MM.1S (cell line): ENCODE results near the gene DEDD.
A peak's percentile ranks its signal among the peaks of the same experiment; 100 is the strongest.

Experiments
- DNase-seq: peaks from one replicate; pipeline ENCODE4 v3.0.0-alpha.2; 2015
- H2AFZ ChIP-seq: fragments of 300-600 bp; sonication (generic); 2 replicates; pipeline ENCODE4 v1.6.0; 2016; ENCODE audit warnings: antibody characterized with exemption, low read length
- H3F3A ChIP-seq: fragments of 300-600 bp; sonication (generic); 2 replicates; pipeline ENCODE4 v1.6.1; 2016; ENCODE audit warnings: mild to moderate bottlenecking, antibody characterized with exemption, low read length, moderate library complexity, mixed read lengths; ENCODE audit not compliant: insufficient read depth
- H3K27ac ChIP-seq: fragments of 300-600 bp; sonication (generic); 2 replicates; pipeline ENCODE4 v1.5.1; 2016; ENCODE audit warnings: mild to moderate bottlenecking, low read length
- H3K27me3 ChIP-seq: fragments of 300-600 bp; sonication (generic); replicated peaks from 2 replicates; pipeline ENCODE4 v1.6.0; 2016; ENCODE audit warnings: low read length; ENCODE audit not compliant: insufficient read depth
- H3K36me3 ChIP-seq: fragments of 300-600 bp; sonication (generic); replicated peaks from 2 replicates; pipeline ENCODE4 v1.6.1; 2016; ENCODE audit warnings: mild to moderate bottlenecking, low read length, mixed read lengths; ENCODE audit not compliant: insufficient read depth
- H3K4me1 ChIP-seq: fragments of 300-600 bp; sonication (generic); 2 replicates; pipeline ENCODE4 v1.6.1; 2016; ENCODE audit warnings: low read length, mixed read lengths
- H3K4me2 ChIP-seq: fragments of 300-600 bp; sonication (generic); 2 replicates; pipeline ENCODE4 v1.6.0; 2016; ENCODE audit warnings: low read depth, low read length
- H3K4me3 ChIP-seq: fragments of 300-600 bp; sonication (generic); 2 replicates; pipeline ENCODE4 v1.5.1; 2016; ENCODE audit warnings: low read length, mixed read lengths
- H3K79me2 ChIP-seq: fragments of 300-600 bp; sonication (generic); 2 replicates; pipeline ENCODE4 v1.6.1; 2016; ENCODE audit warnings: mixed run types, low read length, mixed read lengths
- H3K9ac ChIP-seq: fragments of 300-600 bp; sonication (generic); 2 replicates; pipeline ENCODE4 v1.6.1; 2016; ENCODE audit warnings: low read length, mixed read lengths
- H3K9me2 ChIP-seq: fragments of 300-600 bp; sonication (generic); replicated peaks from 2 replicates; pipeline ENCODE4 v1.6.1; 2016; ENCODE audit warnings: mild to moderate bottlenecking, low read length, mixed read lengths; ENCODE audit not compliant: insufficient read depth
- H3K9me3 ChIP-seq: fragments of 300-600 bp; sonication (generic); replicated peaks from 2 replicates; pipeline ENCODE4 v1.6.1; 2016; ENCODE audit warnings: mild to moderate bottlenecking, low read length, mixed read lengths; ENCODE audit not compliant: insufficient read depth
- H4K20me1 ChIP-seq: fragments of 300-600 bp; sonication (generic); 2 replicates; pipeline ENCODE4 v1.6.1; 2016; ENCODE audit warnings: mild to moderate bottlenecking, low read length, moderate library complexity, mixed read lengths; ENCODE audit not compliant: insufficient read depth
- CTCF ChIP-seq: fragments of 300-600 bp; sonication (generic); IDR thresholded peaks from 2 replicates; pipeline ENCODE4 v1.5.1; 2016; ENCODE audit warnings: antibody characterized with exemption, low read length, mixed read lengths
- EZH2 ChIP-seq: fragments of 300-600 bp; sonication (generic); optimal IDR thresholded peaks from 2 replicates; pipeline ENCODE3; 2017; ENCODE audit warnings: low read depth, mild to moderate bottlenecking, antibody characterized with exemption, low read length, mixed read lengths
- EZH2phosphoT487 ChIP-seq: fragments of 300-600 bp; sonication (generic); IDR thresholded peaks from 2 replicates; pipeline ENCODE4 v1.6.1; 2018; ENCODE audit warnings: antibody characterized with exemption, low read length

Gene DEDD

GRCh38 chr1:161100556-161100955, 31.9 kb downstream of the DEDD start:
- TF ChIP-seq EZH2, result no peak
- TF ChIP-seq CTCF, result no peak
- no peak for TF ChIP-seq EZH2phosphoT487
- H4K20me1 ChIP-seq, result 0 out of 2 replicates have a peak, but pooled peaks cover 2% of the 10 kb centered on the region
- H2AFZ ChIP-seq, result no peak overlapping the region
- no peaks in the 10 kb centered on the region for H3K9me3 ChIP-seq
- no peak overlapping the region for H3K27ac ChIP-seq
- no peaks in the 10 kb centered on the region for H3K27me3 ChIP-seq
- no peak overlapping the region for H3K4me3 ChIP-seq
- H3K9me2 ChIP-seq, result no peaks in the 10 kb centered on the region
- H3K79me2 ChIP-seq, result peaks cover 30% of the 10 kb centered on the region
- no peak for DNase-seq
- no peak overlapping the region for H3K4me2 ChIP-seq
- H3K9ac ChIP-seq, result no peak overlapping the region
- peaks cover 26% of the 10 kb centered on the region for H3F3A ChIP-seq
- H3K4me1 ChIP-seq, result peaks cover 14% of the 10 kb centered on the region
- peaks cover 4% of the 10 kb centered on the region; the same call in 1 of the 2 replicates for H3K36me3 ChIP-seq

- H3F3A ChIP-seq, result peaks cover 26% of the 10 kb centered on the region
- TF ChIP-seq EZH2 (no peak), CTCF (no peak), EZH2phosphoT487 (no peak)
- peaks cover 14% of the 10 kb centered on the region for H3K4me1 ChIP-seq
- H3K9me2 ChIP-seq, result no peaks in the 10 kb centered on the region
- H3K27ac ChIP-seq, result peak overlapping the region; percentile 67; the same call in 1 of the 2 replicates
- no peaks in the 10 kb centered on the region for H3K27me3 ChIP-seq
- H3K79me2 ChIP-seq, result peaks cover 16% of the 10 kb centered on the region
- no peak overlapping the region; the same call in 1 of the 2 replicates for H3K9ac ChIP-seq
- H2AFZ ChIP-seq, result peak overlapping the region; percentile 82; the same call in 1 of the 2 replicates
- H3K4me2 ChIP-seq, result peak overlapping the region; percentile 91
- no peak for DNase-seq
- H3K9me3 ChIP-seq, result no peaks in the 10 kb centered on the region
- H4K20me1 ChIP-seq, result no peaks in the 10 kb centered on the region
- H3K36me3 ChIP-seq, result peaks cover 4% of the 10 kb centered on the region; the same call in 1 of the 2 replicates
- H3K4me3 ChIP-seq, result peak overlapping the region; percentile 77
These were observed 33.2 kb downstream of the DEDD start for GRCh38 chr1:161099090-161099802.

- Histone ChIP-seq H3K9me3 (no peaks in the 10 kb centered on the region), H4K20me1 (no peaks in the 10 kb centered on the region), H2AFZ (peak within 1 kb of the TSS; percentile 82), H3K27me3 (no peaks in the 10 kb centered on the region), H3K9ac (peak within 1 kb of the TSS; percentile 55), H3K4me2 (peak within 1 kb of the TSS; percentile 91), H3K4me1 (peaks cover 14% of the 10 kb centered on the region), H3K4me3 (peak within 1 kb of the TSS; percentile 77), H3K9me2 (no peaks in the 10 kb centered on the region), H3K27ac (peak within 1 kb of the TSS; percentile 67; the same call in 1 of the 2 replicates), H3K79me2 (peaks cover 9% of the 10 kb centered on the region), H3K36me3 (peaks cover 4% of the 10 kb centered on the region; the same call in 1 of the 2 replicates), H3F3A (peaks cover 26% of the 10 kb centered on the region)
- TF ChIP-seq CTCF (peak; percentile 7; the same call in 1 of the 2 replicates), EZH2 (no peak), EZH2phosphoT487 (no peak)
- DNase-seq, result peak; percentile 98
These were observed 34.0 kb downstream of the DEDD start, which contains the start of gene KLHDC9 for GRCh38 chr1:161098210-161099068. KLHDC9 (plus strand) TSS chr1:161098361; CDS start chr1:161098536, 175 bp downstream.
